ENCODE data around the gene GRIN3B.
A peak's percentile ranks its signal among the peaks of the same experiment; 100 is the strongest.

GRIN3B gene

GRCh38 chr19:989381-990081, 10.7 kb upstream of the GRIN3B start:
- DNase-seq (ENCODE audit: insufficient read length, low spot score) (no peak), FAIRE-seq (no peak)

GRCh38 chr19:990119-990571, 10.1 kb upstream of the GRIN3B start:
- DNase-seq (ENCODE audit: insufficient read length, low spot score) (no peak), FAIRE-seq (no peak)

- no peak for FAIRE-seq
Observed at GRCh38 chr19:990746-991145, 9.5 kb upstream of the GRIN3B start.

GRCh38 chr19:991174-991931, 8.9 kb upstream of the GRIN3B start:
- DNase-seq (ENCODE audit: insufficient read length, low spot score) (no peak), FAIRE-seq (no peak)

More at GRCh38 chr19:990746-991145, 9.5 kb upstream of the GRIN3B start:
- no peak for DNase-seq (ENCODE audit: insufficient read length, low spot score)

GRCh38 chr19:991932-992669, 8.1 kb upstream of the GRIN3B start:
- DNase-seq (ENCODE audit: insufficient read length, low spot score) (no peak), FAIRE-seq (no peak)

GRCh38 chr19:992670-993055, 7.6 kb upstream of the GRIN3B start:
- DNase-seq (ENCODE audit: insufficient read length, low spot score) (no peak), FAIRE-seq (no peak)

- DNase-seq (ENCODE audit: insufficient read length, low spot score) = no peak
- FAIRE-seq = no peak
Observed at GRCh38 chr19:993361-993830, 6.8 kb upstream of the GRIN3B start.

GRCh38 chr19:993831-994393, 6.3 kb upstream of the GRIN3B start:
- DNase-seq (ENCODE audit: insufficient read length, low spot score) = no peak
- no peak for FAIRE-seq

GRCh38 chr19:994516-994915, 5.7 kb upstream of the GRIN3B start:
- FAIRE-seq (no peak), DNase-seq (ENCODE audit: insufficient read length, low spot score) (no peak)

GRCh38 chr19:995051-995827, 5.0 kb upstream of the GRIN3B start:
- no peak for FAIRE-seq

GRCh38 chr19:996051-996838, 4.0 kb upstream of the GRIN3B start:
- peak; percentile 44 for FAIRE-seq
- DNase-seq (ENCODE audit: insufficient read length, low spot score) = no peak

More at GRCh38 chr19:995051-995827, 5.0 kb upstream of the GRIN3B start:
- no peak for DNase-seq (ENCODE audit: insufficient read length, low spot score)

GRCh38 chr19:998064-998463, 2.2 kb upstream of the GRIN3B start:
- no peak for FAIRE-seq

GRCh38 chr19:999379-999719, 870 bp upstream of the GRIN3B start:
- DNase-seq (ENCODE audit: insufficient read length, low spot score) (no peak), FAIRE-seq (no peak)

More at GRCh38 chr19:998064-998463, 2.2 kb upstream of the GRIN3B start:
- DNase-seq (ENCODE audit: insufficient read length, low spot score) = no peak

- no peak for FAIRE-seq
- no peak for DNase-seq (ENCODE audit: insufficient read length, low spot score)
Observed at GRCh38 chr19:1000591-1001537, 645 bp downstream of the GRIN3B start.

- FAIRE-seq (no peak), DNase-seq (ENCODE audit: insufficient read length, low spot score) (peak; percentile 97)
Observed at GRCh38 chr19:1001538-1002166, 1.4 kb downstream of the GRIN3B start.

- FAIRE-seq = no peak
- DNase-seq (ENCODE audit: insufficient read length, low spot score) = no peak
Observed at GRCh38 chr19:1002600-1002999, 2.4 kb downstream of the GRIN3B start.

GRCh38 chr19:1003283-1003682, 3.1 kb downstream of the GRIN3B start:
- DNase-seq (ENCODE audit: insufficient read length, low spot score) (no peak), FAIRE-seq (no peak)
